Renal cortex interstitium (tissue), 11 donors: Measurements from ENCODE around the gene HK1. TPM values are rescaled to one million over a fixed set of nuclear protein-coding genes. Genes with fewer than 3 reads are reported as not detected.
A peak's percentile ranks its signal among the peaks of the same experiment; 100 is the strongest.

Source experiments
- DNase-seq, 11 donors: peaks; one replicate each; pipeline ENCODE4 v3.0.0-alpha.2; 2013; ENCODE audit warnings: low read depth in 9 of 11, low spot score in 4 of 11; ENCODE audit errors: extremely low read depth in 1 of 11
- polyA plus RNA-seq, 3 donors: library from polyadenylated mRNA; unstranded; fragments of 120-200 nt; gene quantifications; one replicate each; pipeline ENCODE4 v1.2.1, GENCODE V29; 2013; ENCODE audit not compliant: insufficient read length in 3 of 3

HK1 gene
- polyA plus RNA-seq, 3 donors = 49.7 to 58.3 (median 53.4) TPM

- DNase-seq = no peak
These were observed 57.3 kb downstream of the HK1 start for GRCh38 chr10:69335613-69336012.

GRCh38 chr10:69336952-69337295 is 58.6 kb downstream of the HK1 start:
- no peak for DNase-seq

DNA sequence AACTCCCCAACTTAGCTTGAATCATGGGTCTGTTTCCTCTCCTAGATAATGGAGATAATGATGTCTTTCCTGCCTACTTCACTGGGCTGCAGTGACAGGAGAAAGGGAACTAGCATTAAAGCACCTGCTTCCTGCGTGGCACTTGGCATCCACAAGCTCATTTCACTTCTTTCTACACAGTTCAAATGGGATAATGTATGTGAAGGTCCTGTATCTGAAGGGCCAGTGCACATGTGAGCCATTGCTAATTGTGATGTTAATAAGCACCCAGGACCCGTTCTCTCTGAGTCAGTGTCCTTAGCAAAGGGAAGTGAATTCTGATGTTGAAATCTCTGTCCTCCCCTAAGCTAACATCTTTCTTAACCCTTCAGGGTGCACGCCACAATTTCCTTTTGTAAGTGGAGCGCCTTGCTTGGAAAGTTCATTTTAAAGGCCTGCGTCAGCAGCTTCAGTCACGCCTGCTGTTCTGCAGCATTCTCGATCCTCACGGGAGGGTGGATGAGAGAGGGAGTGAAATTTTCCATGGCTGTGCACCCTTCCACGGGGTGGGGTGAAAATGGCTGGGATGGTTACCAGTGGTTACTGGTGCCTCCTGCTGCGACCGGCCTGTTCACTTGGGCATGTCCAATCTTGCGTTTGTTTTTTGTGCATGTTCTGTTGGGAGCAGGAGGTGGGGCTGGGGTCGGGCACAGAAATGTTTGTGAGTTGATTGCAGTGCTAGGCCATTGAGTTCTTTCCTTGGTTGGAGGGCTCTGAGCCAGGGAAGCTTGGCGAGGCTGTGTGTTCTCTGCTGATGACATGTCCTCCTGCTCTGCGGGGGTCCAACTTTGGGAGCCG is 59.2 kb downstream of the HK1 start:
- peak in 1 of 11 donors; percentile 47 for DNase-seq

DNA sequence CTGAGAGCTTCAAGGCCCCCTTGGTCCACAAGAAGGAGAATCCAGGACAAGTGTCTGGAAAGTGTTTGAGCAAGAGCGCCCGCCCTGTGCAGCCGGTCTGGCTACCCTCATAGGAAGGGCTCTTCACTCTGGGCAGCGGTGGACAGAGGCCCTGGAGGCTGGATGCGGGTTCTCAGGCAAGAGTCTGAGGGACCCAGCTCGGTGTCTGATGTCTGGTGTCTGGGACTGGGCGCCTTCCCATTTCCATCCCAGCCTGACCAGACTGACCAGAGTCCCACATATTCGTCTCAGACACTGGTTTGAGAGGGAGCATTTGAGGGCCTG is 59.8 kb downstream of the HK1 start:
- no peak for DNase-seq

DNA sequence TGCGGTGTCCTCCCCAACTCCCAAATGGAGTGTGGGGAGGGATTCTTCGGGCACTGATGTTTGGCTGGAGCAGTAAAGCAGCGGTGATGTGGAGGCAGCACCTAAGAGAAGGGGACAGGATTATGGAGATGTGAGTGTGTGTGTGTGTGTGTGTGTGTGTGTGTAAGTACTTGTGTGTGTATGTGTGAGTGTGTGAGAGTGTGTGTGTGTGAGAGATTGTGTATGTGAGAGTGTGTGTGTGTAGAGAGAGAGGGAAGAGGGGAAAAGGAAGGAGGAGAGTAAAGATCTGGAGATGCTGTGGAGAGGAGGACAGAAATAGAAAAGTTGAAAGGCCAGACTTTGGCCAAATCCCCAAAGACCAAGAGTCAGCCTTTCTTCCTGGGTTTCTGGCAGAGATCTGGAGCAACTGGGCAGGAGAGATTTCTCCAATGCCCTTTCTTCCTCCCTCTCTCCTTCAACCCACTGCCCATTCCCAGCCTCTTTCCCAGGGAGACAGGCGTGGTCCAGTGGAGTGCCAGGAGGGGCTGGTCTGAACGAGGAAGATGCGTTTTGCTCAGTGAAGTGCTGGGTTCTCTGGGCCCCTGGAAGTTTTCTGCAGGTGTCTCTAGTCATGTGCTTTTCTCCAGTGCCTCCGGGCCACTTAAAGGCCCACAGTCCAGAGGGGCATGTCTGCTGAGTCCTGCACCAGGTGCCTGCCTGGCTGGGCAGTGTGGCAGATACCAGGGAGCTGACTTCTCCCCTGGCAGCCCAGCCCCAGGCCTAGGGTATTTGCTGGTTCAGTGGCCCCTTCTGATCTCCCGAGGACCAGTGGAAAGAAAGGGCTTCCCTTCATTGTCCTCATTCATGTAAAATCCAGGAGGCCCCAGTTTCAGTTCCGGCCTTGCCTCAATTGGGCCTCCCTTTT is 60.5 kb downstream of the HK1 start:
- no peak for DNase-seq

GRCh38 chr10:69340695-69341094 is 62.4 kb downstream of the HK1 start:
- no peak for DNase-seq

DNA sequence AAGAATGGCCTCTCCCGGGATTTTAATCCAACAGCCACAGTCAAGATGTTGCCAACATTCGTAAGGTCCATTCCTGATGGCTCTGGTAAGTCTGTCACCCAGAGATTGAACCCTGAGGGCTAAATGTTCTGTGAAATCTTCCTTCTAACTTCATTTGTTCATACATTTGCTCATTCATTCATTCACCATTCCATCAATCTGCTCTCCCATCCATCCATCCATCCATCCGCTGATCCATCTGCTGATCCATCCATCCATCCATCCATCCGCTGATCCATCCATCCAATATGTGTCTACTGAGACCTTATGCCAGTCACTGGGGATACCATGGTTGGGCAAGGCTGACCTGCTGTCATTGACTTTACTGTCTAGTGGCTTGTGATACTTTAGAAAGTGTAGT is 65.6 kb downstream of the HK1 start:
- no peak for DNase-seq

GRCh38 chr10:69344591-69345252 is 66.4 kb downstream of the HK1 start:
- DNase-seq = no peak

- DNase-seq = peak in 1 of 11 donors; percentile 31
These were observed 67.1 kb downstream of the HK1 start for GRCh38 chr10:69345402-69345801.

DNA sequence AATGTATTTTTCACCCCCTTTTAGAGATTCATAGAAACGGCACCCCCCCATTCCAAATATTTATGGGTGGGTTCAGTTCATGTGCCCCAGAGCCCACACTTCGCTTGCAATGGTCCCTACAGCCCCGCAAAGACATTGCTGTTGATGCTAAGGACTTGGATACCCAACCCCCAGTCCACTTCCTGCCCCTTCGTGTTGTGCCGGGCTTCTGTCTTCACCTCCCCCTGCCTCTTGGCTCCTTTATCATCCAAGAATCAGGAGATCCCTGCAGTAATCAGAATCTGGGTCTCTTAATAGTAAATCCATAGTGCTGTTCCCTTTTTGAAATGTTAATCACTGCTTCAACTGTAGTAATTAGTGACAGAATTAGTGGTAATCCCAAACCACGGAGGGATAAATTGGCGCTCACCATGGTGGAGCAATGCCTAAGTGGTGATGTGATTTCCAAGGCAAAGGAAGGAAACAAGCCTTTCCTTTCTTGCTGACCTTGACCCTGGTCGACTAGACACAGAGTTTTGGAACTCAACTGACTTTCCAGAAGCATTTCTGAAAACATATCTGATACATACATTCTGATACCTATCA is 67.7 kb downstream of the HK1 start:
- DNase-seq = no peak

DNA sequence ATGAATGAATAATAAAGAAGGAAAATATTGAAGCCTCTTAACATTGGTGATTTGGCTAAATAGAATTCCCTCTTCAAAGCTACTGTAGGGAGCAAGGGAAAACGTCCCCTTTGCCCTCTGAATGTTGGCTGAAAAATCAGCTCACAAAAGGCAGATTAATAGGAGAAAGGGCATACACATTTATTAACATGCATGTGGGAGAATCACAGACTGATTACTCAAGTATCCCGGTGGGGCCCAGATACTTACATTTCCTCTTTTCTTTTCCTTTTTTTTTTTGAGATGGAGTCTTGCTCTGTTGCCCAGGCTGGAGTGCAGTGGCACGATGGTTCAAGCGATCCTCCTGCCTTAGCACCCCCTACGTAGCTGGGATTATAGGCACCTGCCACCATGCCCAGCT is 68.5 kb downstream of the HK1 start:
- DNase-seq = no peak

DNA sequence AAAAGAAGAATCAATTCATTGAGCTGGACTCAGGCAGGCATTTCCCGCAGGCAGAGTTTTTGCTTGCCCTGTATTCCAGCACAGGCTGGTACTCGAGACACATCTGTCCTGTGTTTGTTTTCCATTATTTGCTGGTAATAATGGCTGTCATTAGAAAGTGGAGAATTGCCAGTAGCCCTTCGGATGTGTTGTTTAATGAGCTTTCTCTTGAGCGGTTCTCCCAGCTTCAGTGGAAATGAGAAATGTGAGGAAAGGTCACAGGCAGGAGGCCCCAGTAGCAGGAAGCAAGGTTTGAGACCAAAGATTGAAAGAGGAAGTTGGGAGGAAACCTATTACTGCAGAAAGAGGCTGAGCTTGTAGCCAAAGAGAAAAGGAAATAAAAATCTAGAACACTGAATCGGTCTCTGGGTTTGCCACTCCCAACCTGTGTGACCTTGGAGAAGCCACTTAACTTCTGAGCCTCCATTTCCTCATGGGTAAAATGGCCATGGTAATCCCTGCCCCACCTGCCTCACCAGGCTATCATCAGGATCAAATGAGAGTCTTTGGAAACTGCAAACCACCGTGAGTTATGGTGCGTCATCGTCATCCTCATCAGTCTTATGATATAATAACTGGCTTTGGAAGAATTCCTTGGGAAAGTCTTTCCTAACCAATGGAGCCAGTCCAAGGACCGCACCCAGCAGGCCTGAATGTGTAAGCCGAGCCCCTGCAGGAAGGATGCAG is 70.7 kb downstream of the HK1 start:
- no peak for DNase-seq

DNA sequence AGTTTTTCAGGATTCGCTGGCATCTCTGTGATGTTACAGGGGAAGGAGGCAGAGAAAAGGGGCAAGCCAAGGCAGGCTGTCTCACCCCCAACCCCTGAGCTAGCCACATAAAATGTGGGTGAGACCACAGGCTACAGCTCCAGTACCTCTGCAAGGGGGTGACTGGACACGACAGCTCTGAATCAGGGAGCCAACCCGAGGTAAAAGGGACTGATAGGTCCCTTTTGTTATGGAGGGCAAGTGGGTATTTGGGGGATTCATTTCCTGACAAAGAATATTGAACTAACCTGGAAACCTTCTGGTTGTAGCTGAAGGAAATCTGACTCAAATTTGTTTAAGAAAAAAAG is 71.2 kb downstream of the HK1 start:
- no peak for DNase-seq

GRCh38 chr10:69351589-69351988 is 73.3 kb downstream of the HK1 start:
- no peak for DNase-seq

DNA sequence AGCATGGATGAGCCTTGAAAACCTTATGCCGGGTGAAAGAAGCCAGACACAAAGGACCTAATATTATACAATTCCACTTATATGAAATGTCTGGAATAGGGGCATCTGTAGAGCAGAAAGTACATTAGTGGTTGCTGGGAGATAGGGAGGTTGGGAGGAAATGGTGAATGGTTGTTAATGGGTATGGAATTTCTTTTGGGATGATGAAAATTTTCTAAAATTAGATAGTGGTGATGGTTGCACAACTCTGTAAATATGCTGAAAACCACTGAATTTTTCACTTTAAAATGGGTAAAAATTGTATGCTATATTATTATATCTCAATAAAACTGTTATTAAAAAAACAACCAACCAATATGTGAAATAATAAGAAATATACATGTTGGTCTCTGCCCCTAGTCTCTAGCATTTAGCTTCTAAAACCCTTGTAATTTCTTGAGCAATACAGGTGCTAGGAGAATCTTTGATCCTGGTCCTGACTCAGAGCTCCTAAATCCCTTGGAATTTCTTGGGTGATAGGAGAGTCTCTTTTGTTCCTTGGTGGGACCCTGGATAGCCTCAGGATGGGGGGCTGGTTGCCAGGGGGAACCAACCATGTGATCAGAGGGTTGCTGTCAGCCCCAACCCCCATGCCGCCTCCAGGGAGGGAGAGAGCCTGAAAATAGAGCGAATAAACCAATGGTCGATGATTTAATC is 74.4 kb downstream of the HK1 start:
- no peak for DNase-seq

GRCh38 chr10:69353977-69354635 is 75.8 kb downstream of the HK1 start:
- no peak for DNase-seq

- no peak for DNase-seq
These were observed 77.9 kb downstream of the HK1 start for GRCh38 chr10:69356187-69356586.
